ENCODE data around the gene VWA2. TPM values are rescaled to one million over a fixed set of nuclear protein-coding genes. Genes with fewer than 3 reads are reported as not detected.
A peak's percentile ranks its signal among the peaks of the same experiment; 100 is the strongest.

VWA2 gene
- total RNA-seq, 6 experiments from 2014 or later: 0.07 TPM; not detected in 5

- peaks cover 2% of the 10 kb centered on the region; the same call in 1 of the 2 replicates for H3K27me3 Mint-ChIP-seq (ENCODE audit: insufficient read depth)
- no peak for TF ChIP-seq CTCF (IDR thresholded peaks at IDR 0.05)
- peak overlapping the region; percentile 48; the same call in 1 of the 2 replicates for H3K4me3 Mint-ChIP-seq
- H3K36me3 Mint-ChIP-seq (ENCODE audit: low read depth): no peaks in the 10 kb centered on the region
- DNase-seq: peak; percentile 15
- H3K4me1 Mint-ChIP-seq (ENCODE audit: low read depth): peaks cover 58% of the 10 kb centered on the region
- peak overlapping the region; percentile 32; the same call in 1 of the 2 replicates for H3K27ac Mint-ChIP-seq
- H3K9me3 Mint-ChIP-seq: no peaks in the 10 kb centered on the region
Measured at GRCh38 chr10:114259824-114260223, 20.8 kb downstream of the VWA2 start.

- TF ChIP-seq CTCF (IDR thresholded peaks at IDR 0.05): no peak
- peak overlapping the region; percentile 64; the same call in 1 of the 2 replicates for H3K27ac Mint-ChIP-seq
- H3K36me3 Mint-ChIP-seq (ENCODE audit: low read depth): no peaks in the 10 kb centered on the region
- no peaks in the 10 kb centered on the region for H3K9me3 Mint-ChIP-seq
- DNase-seq: no peak
- H3K4me3 Mint-ChIP-seq: 0 out of 2 replicates have a peak overlapping the region, but pooled peaks have one; percentile 48
- peaks cover 64% of the 10 kb centered on the region for H3K4me1 Mint-ChIP-seq (ENCODE audit: low read depth)
- H3K27me3 Mint-ChIP-seq (ENCODE audit: insufficient read depth): peaks cover 2% of the 10 kb centered on the region; the same call in 1 of the 2 replicates
Measured at GRCh38 chr10:114260366-114260765, 21.3 kb downstream of the VWA2 start.

GRCh38 chr10:114261076-114261475 lies 22.0 kb downstream of the VWA2 start:
- DNase-seq: peak; percentile 60
- H3K27ac Mint-ChIP-seq: peak overlapping the region; percentile 64; the same call in 1 of the 2 replicates
- no peak overlapping the region; the same call in 1 of the 2 replicates for H3K4me3 Mint-ChIP-seq
- H3K27me3 Mint-ChIP-seq (ENCODE audit: insufficient read depth): peaks cover 2% of the 10 kb centered on the region; the same call in 1 of the 2 replicates
- H3K36me3 Mint-ChIP-seq (ENCODE audit: low read depth): no peaks in the 10 kb centered on the region
- no peak for TF ChIP-seq CTCF (IDR thresholded peaks at IDR 0.05)
- H3K4me1 Mint-ChIP-seq (ENCODE audit: low read depth): peaks cover 67% of the 10 kb centered on the region
- H3K9me3 Mint-ChIP-seq: no peaks in the 10 kb centered on the region

- no peak for TF ChIP-seq CTCF (IDR thresholded peaks at IDR 0.05)
- Mint-ChIP-seq H3K36me3 (ENCODE audit: low read depth) (no peaks in the 10 kb centered on the region), H3K27ac (no peak overlapping the region), H3K9me3 (no peaks in the 10 kb centered on the region), H3K4me1 (ENCODE audit: low read depth) (peaks cover 59% of the 10 kb centered on the region), H3K4me3 (no peak overlapping the region), H3K27me3 (ENCODE audit: insufficient read depth) (peaks cover 2% of the 10 kb centered on the region; the same call in 1 of the 2 replicates)
- no peak for DNase-seq
Measured at GRCh38 chr10:114262496-114262895, 23.4 kb downstream of the VWA2 start.

GRCh38 chr10:114265392-114266053 lies 26.5 kb downstream of the VWA2 start:
- Mint-ChIP-seq H3K4me3 (no peak overlapping the region), H3K27me3 (ENCODE audit: insufficient read depth) (peaks cover 6% of the 10 kb centered on the region), H3K4me1 (ENCODE audit: low read depth) (peaks cover 34% of the 10 kb centered on the region), H3K9me3 (no peaks in the 10 kb centered on the region), H3K36me3 (ENCODE audit: low read depth) (no peaks in the 10 kb centered on the region), H3K27ac (no peak overlapping the region)
- DNase-seq: no peak
- TF ChIP-seq CTCF (IDR thresholded peaks at IDR 0.05): no peak

All from HFFc6 (cell line).